ENCODE measurements around the gene ATP6V0A4.
"Not testable (repeated sequence)": the region's sequence is repeated elsewhere in the genome, so short reads cannot be mapped to it uniquely, and the experiment has no call there.

ATP6V0A4 gene

GRCh38 chr7:138816650-138817049 is 18.7 kb upstream of the ATP6V0A4 start:
- no peak overlapping the region for H2BK120ac ChIP-seq (ENCODE audit: low read depth, low read length)
- no peaks in the 10 kb centered on the region for H3K36me3 ChIP-seq (replicated peaks in 1 of 2; ENCODE audit: control insufficient read depth in 2 of 2, insufficient read depth in 2 of 2, low read length in 2 of 2)
- H3K27ac ChIP-seq (replicated peaks; ENCODE audit: low read length) = no peak overlapping the region
- H3K4me2 ChIP-seq (ENCODE audit: insufficient read depth, low read length, poor library complexity, severe bottlenecking) = no peak overlapping the region
- H2BK5ac ChIP-seq (ENCODE audit: low read length) = no peak overlapping the region
- no peak overlapping the region for H4K91ac ChIP-seq (ENCODE audit: low read depth, low read length, poor library complexity)
- no peak overlapping the region for H3K4ac ChIP-seq (ENCODE audit: low read length)
- H3K23ac ChIP-seq (ENCODE audit: low read depth, low read length, poor library complexity) = no peak overlapping the region
- DNase-seq (ENCODE audit: low spot score) = no peak
- H4K8ac ChIP-seq (ENCODE audit: low read depth, low read length) = no peak overlapping the region
- H3K79me1 ChIP-seq (ENCODE audit: low read depth, low read length) = peaks cover 2% of the 10 kb centered on the region
- WGBS, 2 donors (ENCODE audit: extremely low coverage in 2 of 2, insufficient read length in 2 of 2, insufficient replicate concordance in 1 of 2) = no CpG with 5 or more reads among the region's 1 CpG
- H3K18ac ChIP-seq (ENCODE audit: low read length) = no peak overlapping the region
- no peak overlapping the region for H2BK12ac ChIP-seq (ENCODE audit: low read length)
- no peaks in the 10 kb centered on the region for H3K9me3 ChIP-seq (replicated peaks in 1 of 2; ENCODE audit: control insufficient read depth in 2 of 2, insufficient read depth in 1 of 2, low read depth in 1 of 2, low read length in 2 of 2)
- H3K4me1 ChIP-seq (ENCODE audit: control insufficient read depth in 2 of 2, insufficient read depth in 1 of 2, low read depth in 1 of 2, low read length in 2 of 2) = peaks cover 0 to 2% of the 10 kb centered on the region in 2 donors
- H2AK5ac ChIP-seq (ENCODE audit: low read depth, low read length) = no peak overlapping the region
- H3K4me3 ChIP-seq (ENCODE audit: low read length in 2 of 2) = no peak overlapping the region
- no peak overlapping the region for H2BK15ac ChIP-seq (ENCODE audit: low read length)
- no peak overlapping the region for H3K9ac ChIP-seq (ENCODE audit: low read depth, low read length, poor library complexity)
- no peaks in the 10 kb centered on the region for H3K27me3 ChIP-seq (ENCODE audit: control insufficient read depth in 3 of 3, insufficient read depth in 3 of 3, low read depth in 1 of 3, low read length in 3 of 3)
- no peak overlapping the region for H3K14ac ChIP-seq (ENCODE audit: low read length)
- no peak overlapping the region for H2AFZ ChIP-seq (ENCODE audit: low read length)

DNA sequence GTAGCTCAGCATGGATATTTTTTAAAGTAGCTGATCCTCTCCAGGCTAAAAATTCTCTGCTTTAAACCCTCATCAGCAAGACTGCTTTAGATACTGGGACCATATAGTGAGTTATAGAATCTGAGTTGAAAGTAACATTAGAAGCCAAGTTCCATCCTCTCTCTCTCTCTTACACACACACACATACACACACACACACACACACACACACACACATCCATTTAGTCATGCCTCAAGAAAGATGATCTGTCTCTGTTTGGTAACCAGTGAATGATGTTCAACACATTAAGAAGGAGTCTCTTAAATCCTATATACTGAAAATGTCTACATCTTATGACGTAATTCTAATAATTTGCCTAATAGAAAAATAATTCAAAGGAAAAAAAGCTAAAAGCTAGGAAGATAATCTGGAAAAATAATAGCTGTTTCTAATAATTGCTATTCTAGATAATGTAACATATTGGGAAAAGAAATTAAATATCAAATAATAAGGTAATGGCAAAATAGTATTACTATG is 16.9 kb upstream of the ATP6V0A4 start:
- Histone ChIP-seq H3K18ac (ENCODE audit: low read length) (no peak overlapping the region), H3K27ac (replicated peaks; ENCODE audit: low read length) (no peak overlapping the region), H3K14ac (ENCODE audit: low read length) (no peak overlapping the region), H3K9ac (ENCODE audit: low read depth, low read length, poor library complexity) (no peak overlapping the region), H2AK5ac (ENCODE audit: low read depth, low read length) (no peak overlapping the region), H2AFZ (ENCODE audit: low read length) (no peak overlapping the region), H3K4me1 (ENCODE audit: control insufficient read depth in 2 of 2, insufficient read depth in 1 of 2, low read depth in 1 of 2, low read length in 2 of 2) (peaks cover 0 to 2% of the 10 kb centered on the region in 2 donors), H3K4me3 (ENCODE audit: low read length in 2 of 2) (no peak overlapping the region), H3K4me2 (ENCODE audit: insufficient read depth, low read length, poor library complexity, severe bottlenecking) (no peak overlapping the region), H3K4ac (ENCODE audit: low read length) (no peak overlapping the region), H2BK12ac (ENCODE audit: low read length) (no peak overlapping the region), H4K91ac (ENCODE audit: low read depth, low read length, poor library complexity) (no peak overlapping the region), H3K9me3 (replicated peaks in 1 of 2; ENCODE audit: control insufficient read depth in 2 of 2, insufficient read depth in 1 of 2, low read depth in 1 of 2, low read length in 2 of 2) (no peaks in the 10 kb centered on the region), H3K27me3 (ENCODE audit: control insufficient read depth in 3 of 3, insufficient read depth in 3 of 3, low read depth in 1 of 3, low read length in 3 of 3) (no peaks in the 10 kb centered on the region), H2BK120ac (ENCODE audit: low read depth, low read length) (no peak overlapping the region), H2BK5ac (ENCODE audit: low read length) (no peak overlapping the region), H3K23ac (ENCODE audit: low read depth, low read length, poor library complexity) (no peak overlapping the region), H3K79me1 (ENCODE audit: low read depth, low read length) (peaks cover 2% of the 10 kb centered on the region), H3K36me3 (replicated peaks in 1 of 2; ENCODE audit: control insufficient read depth in 2 of 2, insufficient read depth in 2 of 2, low read length in 2 of 2) (no peaks in the 10 kb centered on the region), H4K8ac (ENCODE audit: low read depth, low read length) (no peak overlapping the region), H2BK15ac (ENCODE audit: low read length) (no peak overlapping the region)
- no peak for DNase-seq (ENCODE audit: low spot score)
- WGBS, 2 donors (ENCODE audit: extremely low coverage in 2 of 2, insufficient read length in 2 of 2, insufficient replicate concordance in 1 of 2) = no CpG with 5 or more reads among the region's 1 CpG

- H3K27ac ChIP-seq (replicated peaks; ENCODE audit: low read length) = no peak overlapping the region
- no peak overlapping the region for H2BK12ac ChIP-seq (ENCODE audit: low read length)
- H2AFZ ChIP-seq (ENCODE audit: low read length) = no peak overlapping the region
- H4K91ac ChIP-seq (ENCODE audit: low read depth, low read length, poor library complexity) = no peak overlapping the region
- H3K79me1 ChIP-seq (ENCODE audit: low read depth, low read length) = peaks cover 2% of the 10 kb centered on the region
- H2BK15ac ChIP-seq (ENCODE audit: low read length) = no peak overlapping the region
- no peak overlapping the region for H3K9ac ChIP-seq (ENCODE audit: low read depth, low read length, poor library complexity)
- H3K4ac ChIP-seq (ENCODE audit: low read length) = no peak overlapping the region
- H2BK5ac ChIP-seq (ENCODE audit: low read length) = no peak overlapping the region
- H2AK5ac ChIP-seq (ENCODE audit: low read depth, low read length) = no peak overlapping the region
- H3K4me1 ChIP-seq (ENCODE audit: control insufficient read depth in 2 of 2, insufficient read depth in 1 of 2, low read depth in 1 of 2, low read length in 2 of 2) = peaks cover 0 to 2% of the 10 kb centered on the region in 2 donors
- DNase-seq (ENCODE audit: low spot score) = no peak
- H3K9me3 ChIP-seq (replicated peaks in 1 of 2; ENCODE audit: control insufficient read depth in 2 of 2, insufficient read depth in 1 of 2, low read depth in 1 of 2, low read length in 2 of 2) = no peaks in the 10 kb centered on the region
- no peak overlapping the region for H4K8ac ChIP-seq (ENCODE audit: low read depth, low read length)
- WGBS, 2 donors (ENCODE audit: extremely low coverage in 2 of 2, insufficient read length in 2 of 2, insufficient replicate concordance in 1 of 2) = no CpG with 5 or more reads among the region's 2 CpGs
- no peak overlapping the region for H2BK120ac ChIP-seq (ENCODE audit: low read depth, low read length)
- no peaks in the 10 kb centered on the region for H3K36me3 ChIP-seq (replicated peaks in 1 of 2; ENCODE audit: control insufficient read depth in 2 of 2, insufficient read depth in 2 of 2, low read length in 2 of 2)
- H3K4me2 ChIP-seq (ENCODE audit: insufficient read depth, low read length, poor library complexity, severe bottlenecking) = no peak overlapping the region
- H3K14ac ChIP-seq (ENCODE audit: low read length) = no peak overlapping the region
- H3K4me3 ChIP-seq (ENCODE audit: low read length in 2 of 2) = no peak overlapping the region
- no peaks in the 10 kb centered on the region for H3K27me3 ChIP-seq (ENCODE audit: control insufficient read depth in 3 of 3, insufficient read depth in 3 of 3, low read depth in 1 of 3, low read length in 3 of 3)
- no peak overlapping the region for H3K18ac ChIP-seq (ENCODE audit: low read length)
- H3K23ac ChIP-seq (ENCODE audit: low read depth, low read length, poor library complexity) = no peak overlapping the region
Measured at GRCh38 chr7:138813945-138814344, 15.9 kb upstream of the ATP6V0A4 start.

DNA sequence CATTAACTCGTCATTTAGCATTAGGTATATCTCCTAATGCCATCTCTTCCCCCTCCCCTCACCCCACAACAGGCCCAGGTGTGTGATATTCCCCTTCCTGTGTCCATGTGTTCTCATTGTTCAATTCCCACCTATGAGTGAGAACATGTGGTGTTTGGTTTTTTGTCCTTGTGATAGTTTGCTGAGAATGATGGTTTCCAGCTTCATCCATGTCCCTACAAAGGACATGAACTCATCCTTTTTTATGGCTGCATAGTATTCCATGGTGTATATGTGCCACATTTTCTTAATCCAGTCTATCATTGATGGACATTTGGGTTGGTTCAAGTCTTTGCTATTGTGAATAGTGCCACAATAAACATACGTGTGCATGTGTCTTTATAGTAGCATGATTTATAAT is 13.3 kb upstream of the ATP6V0A4 start:
- not testable (repeated sequence) for H3K4me2 ChIP-seq (ENCODE audit: insufficient read depth, low read length, poor library complexity, severe bottlenecking); H3K4ac ChIP-seq (ENCODE audit: low read length); H3K4me3 ChIP-seq (ENCODE audit: low read length in 2 of 2); H3K23ac ChIP-seq (ENCODE audit: low read depth, low read length, poor library complexity); H3K79me1 ChIP-seq (ENCODE audit: low read depth, low read length); H3K18ac ChIP-seq (ENCODE audit: low read length); H2BK5ac ChIP-seq (ENCODE audit: low read length); DNase-seq (ENCODE audit: low spot score); H2BK12ac ChIP-seq (ENCODE audit: low read length); H3K9ac ChIP-seq (ENCODE audit: low read depth, low read length, poor library complexity); H2BK120ac ChIP-seq (ENCODE audit: low read depth, low read length); H3K27ac ChIP-seq (replicated peaks; ENCODE audit: low read length); H4K91ac ChIP-seq (ENCODE audit: low read depth, low read length, poor library complexity); H2AFZ ChIP-seq (ENCODE audit: low read length); H2AK5ac ChIP-seq (ENCODE audit: low read depth, low read length); H3K14ac ChIP-seq (ENCODE audit: low read length); H3K4me1 ChIP-seq (ENCODE audit: control insufficient read depth in 2 of 2, insufficient read depth in 1 of 2, low read depth in 1 of 2, low read length in 2 of 2); H4K8ac ChIP-seq (ENCODE audit: low read depth, low read length); H3K27me3 ChIP-seq (ENCODE audit: control insufficient read depth in 3 of 3, insufficient read depth in 3 of 3, low read depth in 1 of 3, low read length in 3 of 3); H3K36me3 ChIP-seq (replicated peaks in 1 of 2; ENCODE audit: control insufficient read depth in 2 of 2, insufficient read depth in 2 of 2, low read length in 2 of 2); H3K9me3 ChIP-seq (replicated peaks in 1 of 2; ENCODE audit: control insufficient read depth in 2 of 2, insufficient read depth in 1 of 2, low read depth in 1 of 2, low read length in 2 of 2); H2BK15ac ChIP-seq (ENCODE audit: low read length)
- WGBS, 2 donors (ENCODE audit: extremely low coverage in 2 of 2, insufficient read length in 2 of 2, insufficient replicate concordance in 1 of 2) = no CpG with 5 or more reads among the region's 2 CpGs
